HG02763 (cell line): ENCODE results near the gene PLEKHG5.
"Not testable (repeated sequence)": the region's sequence is repeated elsewhere in the genome, so short reads cannot be mapped to it uniquely, and the experiment has no call there.

Experiments used
- ATAC-seq: cut with Tn5 transposase; IDR thresholded peaks from one replicate; pipeline ENCODE4 v1.9.1; 2021; ENCODE audit warnings: mild to moderate bottlenecking, moderate library complexity; ENCODE audit not compliant: unreplicated experiment

PLEKHG5 gene

DNA sequence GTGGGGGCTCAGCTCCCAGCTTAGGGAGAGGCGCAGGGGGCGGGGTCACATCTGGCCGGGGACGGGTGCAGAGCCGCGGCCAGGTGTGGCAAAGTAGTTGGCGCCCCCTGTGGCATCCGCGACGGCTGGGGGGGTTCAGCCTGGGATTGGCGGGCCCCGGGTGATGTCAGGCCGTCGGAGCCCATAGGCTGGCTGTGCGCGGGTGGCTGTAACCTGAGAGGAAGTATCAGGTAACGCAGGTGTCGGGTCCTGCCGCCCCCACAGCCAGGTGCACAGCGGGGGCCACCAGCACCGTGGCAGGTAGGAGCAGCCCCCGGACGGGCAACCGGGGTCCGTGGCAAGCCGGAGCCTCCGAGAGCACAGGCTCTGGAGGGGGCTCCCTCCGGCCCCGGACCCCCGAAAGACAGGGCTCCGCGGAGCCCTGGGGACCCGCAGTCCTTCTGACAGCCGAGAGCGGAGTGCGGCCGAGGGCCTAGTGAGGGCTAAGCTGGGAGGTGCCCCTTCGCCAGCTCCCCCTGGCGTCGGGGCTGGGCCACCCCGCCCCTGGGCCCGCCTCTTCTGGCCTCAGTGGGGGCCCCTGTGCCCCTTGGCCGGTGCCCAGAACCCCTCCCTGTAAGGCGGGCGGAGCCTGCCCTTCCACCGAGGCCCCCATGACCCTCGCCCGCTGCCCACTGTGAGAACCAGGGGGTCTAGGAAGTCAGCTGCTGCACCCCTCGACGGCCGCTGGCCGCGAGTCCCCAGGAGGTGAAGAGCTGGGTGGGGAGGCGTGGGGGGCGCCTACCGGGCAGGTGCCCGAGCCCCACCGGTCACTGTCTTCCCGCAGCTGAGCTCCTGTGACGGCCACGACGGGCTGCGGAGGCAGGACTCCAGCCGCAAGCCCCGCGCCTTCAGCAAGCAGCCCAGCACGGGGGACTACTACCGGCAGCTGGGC, 43.4 kb downstream of the PLEKHG5 start:
- ATAC-seq: no peak

DNA sequence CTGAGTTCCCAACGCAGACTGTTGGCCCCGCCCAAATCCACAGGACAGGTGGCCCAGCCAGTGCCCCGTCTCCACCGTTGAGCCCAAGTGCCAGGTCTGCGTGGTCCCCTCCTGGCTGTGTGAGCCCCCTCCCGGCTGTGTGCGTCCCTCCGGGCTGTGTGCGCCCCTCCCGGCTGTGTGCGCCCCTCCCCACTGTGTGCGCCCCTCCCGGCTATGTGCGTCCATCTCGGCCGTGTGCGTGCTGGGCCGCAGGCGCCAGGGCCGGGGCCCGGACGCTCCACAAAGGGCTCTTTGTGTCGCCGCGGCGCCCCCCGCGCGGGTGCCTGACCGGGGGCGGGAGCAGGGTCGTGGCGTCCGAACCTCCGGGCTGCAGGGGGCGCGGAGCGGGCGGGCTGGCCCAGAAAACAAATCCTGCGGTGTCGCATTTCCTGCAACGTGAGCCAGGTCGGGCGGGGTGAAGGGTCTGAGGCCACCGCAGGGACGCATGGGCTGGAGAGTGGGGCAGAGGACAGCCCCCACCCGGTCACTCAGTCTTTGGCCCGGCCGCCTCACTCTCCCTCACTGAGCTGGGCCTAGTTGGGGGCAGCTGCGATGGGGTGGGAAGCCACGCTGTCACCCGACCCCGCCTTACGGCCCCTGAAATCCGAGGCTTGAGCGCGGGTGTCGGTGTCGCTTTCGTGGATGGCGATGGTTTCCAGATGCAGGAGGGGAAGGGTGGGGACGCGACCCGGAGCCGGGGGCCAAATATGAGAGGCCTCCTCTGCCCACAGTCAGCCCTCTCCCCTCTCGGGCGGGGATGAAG, 44.2 kb downstream of the PLEKHG5 start:
- ATAC-seq: no peak

DNA sequence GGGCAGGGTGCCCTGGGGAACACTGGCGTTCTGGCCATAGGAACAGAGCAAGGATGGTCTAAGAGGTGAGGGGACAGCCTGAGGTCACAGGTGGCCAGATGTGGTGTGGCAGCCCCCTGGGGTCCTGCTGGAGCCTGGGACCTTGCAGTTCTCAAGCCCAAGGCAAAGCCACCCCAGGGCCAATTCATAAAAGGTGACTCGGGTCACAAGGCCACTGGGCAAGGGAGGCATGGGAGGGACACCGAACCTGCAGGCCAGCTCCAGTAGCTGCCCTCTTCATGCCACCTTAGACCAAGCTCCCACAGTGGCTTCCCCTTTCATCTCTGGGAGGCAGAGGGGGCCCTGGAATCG, 44.8 kb downstream of the PLEKHG5 start:
- no peak for ATAC-seq

DNA sequence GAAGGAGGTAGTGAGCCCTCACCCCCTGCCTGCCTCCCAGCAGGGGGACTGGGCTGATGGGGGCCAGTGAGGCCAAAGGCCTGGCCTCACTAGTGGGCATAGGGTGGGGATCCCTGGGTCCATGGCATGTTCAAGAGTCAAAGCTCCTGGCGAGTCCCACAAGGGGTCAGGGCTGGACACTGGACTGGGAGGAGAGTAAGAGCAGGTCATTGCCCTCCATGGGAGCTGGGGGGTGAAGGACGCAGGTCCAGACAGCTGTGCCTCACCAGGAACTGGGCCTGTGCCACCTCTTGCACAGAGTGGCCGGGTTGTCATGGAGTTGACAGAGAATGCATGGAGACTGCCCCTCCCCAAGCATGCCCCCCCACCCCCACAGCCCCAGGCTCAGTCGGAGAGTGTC, 45.5 kb downstream of the PLEKHG5 start:
- not testable (repeated sequence) for ATAC-seq

DNA sequence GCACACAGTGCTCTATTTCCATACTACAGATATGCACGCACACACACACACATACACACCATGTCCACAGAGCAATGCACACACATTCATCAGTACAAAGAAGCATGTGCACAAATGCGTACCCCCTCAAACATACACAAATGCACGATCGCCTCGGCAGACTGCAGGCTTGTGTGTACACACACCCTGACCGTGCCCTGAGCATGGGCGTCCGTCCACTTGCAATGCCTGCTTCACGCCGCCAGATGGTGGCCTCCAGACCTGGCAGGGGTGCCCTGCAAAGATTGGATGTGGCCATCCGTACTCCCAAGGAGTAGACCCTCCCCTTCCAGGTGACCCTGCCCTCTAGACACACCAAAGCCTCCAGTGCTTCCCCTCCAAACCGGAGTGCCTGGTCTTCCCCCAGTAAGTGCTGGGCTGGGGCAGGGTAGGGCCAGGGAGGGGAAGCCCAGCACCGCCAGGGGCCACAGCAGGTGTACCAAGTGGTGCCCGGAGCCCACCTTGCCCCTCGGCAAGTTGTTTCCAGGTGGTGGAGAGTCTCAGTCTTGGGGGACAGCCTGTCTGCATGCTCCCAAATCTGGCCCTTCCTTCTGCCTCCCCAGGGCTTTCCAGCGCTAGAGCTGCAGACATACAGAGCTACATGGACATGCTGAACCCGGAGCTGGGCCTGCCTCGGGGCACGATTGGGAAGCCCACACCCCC, 46.3 kb downstream of the PLEKHG5 start:
- ATAC-seq: no peak

DNA sequence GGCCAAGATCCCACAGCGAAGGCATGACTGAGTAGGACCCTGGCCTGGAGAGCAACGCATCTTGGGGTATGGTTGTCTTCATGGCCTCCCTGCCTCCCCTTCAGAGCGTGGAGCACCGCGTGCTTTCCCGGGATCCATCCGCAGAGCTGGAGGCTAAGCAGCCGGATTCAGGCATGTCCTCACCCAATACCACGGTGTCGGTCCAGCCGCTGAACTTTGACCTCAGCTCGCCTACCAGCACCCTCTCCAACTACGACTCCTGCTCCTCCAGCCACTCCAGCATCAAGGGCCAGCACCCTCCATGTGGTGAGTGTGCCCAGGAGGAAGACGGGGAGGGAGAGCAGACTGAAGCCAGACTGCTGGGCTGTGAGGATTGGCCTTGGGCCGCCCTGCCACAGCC, 47.1 kb downstream of the PLEKHG5 start:
- ATAC-seq: no peak

DNA sequence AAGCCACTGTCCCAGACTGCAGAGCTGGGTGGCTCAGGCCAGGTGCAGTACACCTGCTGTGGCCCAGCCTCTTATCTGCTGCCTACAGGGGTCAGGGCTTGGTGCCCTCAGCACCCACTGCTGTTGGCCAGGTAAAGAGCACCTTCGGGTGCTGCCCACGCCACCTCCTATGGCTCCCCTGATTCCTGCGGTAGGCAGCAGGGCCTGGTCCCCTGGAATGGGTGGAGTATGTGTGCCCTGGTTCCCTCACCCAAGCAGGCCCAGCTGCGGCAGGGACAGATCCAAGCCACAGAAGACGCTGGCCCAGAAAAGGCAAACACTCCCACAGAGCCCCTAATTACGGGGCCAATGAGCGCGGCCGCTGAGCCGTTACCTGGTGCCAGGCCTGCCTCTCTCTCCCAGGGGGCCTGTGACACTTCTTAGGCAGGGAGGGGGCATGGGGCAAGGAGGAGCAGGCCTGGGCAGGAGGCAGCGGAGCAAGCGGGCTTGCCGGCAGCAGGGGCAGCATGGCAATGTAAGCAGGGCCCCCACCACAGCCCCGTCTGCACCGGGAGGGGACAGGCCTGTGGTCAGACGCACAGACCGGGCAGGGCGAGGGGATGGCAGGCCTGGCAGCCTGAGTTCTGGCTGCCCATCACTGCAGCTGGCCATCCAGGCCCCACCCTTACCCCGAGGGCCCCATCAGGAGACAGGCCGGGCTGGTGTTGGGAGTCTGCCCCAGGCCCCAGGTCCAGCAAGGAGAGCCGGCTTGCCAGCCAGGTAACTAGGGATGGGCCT, 47.9 kb downstream of the PLEKHG5 start:
- ATAC-seq: no peak

DNA sequence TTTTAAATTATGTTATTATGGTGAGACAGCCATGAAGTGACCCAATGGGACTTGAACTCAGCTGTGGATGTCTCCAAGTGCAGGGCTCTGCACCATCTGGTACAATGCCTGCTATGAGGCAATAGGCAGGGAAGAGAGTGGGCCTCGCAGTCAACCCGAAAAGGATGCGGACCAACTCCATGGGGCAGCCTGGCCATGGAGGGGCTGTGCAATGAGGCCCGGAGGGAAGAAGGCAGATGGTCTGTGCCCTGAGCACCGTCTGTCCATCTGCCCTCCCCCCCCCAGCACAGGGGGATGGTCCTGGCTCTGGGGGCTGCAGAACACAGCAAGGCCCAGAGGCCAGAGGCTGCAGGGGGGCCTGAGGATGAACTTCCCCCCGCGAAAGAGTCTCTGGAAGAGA, 49.9 kb downstream of the PLEKHG5 start:
- no peak for ATAC-seq

DNA sequence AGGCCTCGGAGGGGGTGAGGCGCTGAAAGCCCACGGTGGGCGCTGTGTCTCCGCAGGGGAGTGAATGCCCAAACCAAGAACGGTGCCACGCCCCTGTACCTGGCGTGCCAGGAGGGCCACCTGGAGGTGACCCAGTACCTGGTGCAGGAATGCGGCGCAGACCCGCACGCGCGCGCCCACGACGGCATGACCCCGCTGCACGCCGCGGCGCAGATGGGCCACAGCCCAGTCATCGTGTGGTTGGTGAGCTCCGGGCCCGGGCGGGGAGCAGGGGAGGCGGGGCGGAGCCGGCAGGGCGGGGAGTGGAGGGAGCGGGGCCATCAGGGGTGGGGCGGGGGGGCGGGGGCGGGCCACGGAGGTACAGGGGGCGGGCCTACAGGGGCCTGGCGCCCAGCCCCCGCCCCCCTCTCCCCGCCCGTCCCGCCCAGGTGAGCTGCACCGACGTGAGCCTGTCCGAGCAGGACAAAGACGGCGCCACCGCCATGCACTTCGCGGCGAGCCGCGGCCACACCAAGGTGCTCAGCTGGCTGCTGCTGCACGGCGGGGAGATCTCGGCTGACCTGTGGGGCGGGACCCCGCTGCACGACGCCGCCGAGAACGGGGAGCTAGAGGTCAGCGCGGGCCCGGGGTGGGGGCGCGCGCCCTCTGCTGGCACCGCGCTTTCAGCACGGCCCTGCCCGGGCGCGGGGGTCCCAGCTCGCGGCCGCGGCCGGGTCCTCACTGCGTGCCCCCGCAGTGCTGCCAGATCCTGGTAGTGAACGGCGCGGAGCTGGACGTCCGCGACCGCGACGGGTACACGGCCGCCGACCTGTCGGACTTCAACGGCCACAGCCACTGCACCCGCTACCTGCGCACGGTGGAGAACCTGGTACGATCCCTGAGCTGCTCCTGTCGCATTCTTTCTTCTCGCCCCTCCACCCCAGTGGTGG, 51.0 kb downstream of the PLEKHG5 start:
- no peak for ATAC-seq

DNA sequence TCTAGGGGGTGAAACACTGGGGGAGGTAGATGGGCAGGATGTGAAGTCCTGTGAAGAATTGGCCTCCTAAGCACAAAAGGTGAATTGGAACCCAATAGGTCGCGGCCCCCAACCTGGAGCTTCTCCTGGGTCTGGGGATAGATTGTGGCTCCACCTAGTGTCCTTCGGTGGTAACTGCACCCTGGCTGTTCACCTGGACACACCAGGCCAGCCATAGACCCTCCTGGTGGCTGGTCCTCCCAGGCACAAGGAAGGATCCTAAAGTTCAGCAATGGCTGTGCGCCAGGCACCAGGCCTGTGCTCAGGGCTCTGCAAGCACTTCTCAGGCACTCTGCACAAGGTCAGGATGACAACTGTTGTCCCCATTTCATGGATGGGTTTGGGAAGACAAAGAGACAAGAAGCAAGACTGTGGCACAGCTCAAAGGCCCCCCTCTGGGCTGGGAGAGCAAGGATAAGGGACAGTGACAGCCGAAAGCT, 53.4 kb downstream of the PLEKHG5 start:
- no peak for ATAC-seq

DNA sequence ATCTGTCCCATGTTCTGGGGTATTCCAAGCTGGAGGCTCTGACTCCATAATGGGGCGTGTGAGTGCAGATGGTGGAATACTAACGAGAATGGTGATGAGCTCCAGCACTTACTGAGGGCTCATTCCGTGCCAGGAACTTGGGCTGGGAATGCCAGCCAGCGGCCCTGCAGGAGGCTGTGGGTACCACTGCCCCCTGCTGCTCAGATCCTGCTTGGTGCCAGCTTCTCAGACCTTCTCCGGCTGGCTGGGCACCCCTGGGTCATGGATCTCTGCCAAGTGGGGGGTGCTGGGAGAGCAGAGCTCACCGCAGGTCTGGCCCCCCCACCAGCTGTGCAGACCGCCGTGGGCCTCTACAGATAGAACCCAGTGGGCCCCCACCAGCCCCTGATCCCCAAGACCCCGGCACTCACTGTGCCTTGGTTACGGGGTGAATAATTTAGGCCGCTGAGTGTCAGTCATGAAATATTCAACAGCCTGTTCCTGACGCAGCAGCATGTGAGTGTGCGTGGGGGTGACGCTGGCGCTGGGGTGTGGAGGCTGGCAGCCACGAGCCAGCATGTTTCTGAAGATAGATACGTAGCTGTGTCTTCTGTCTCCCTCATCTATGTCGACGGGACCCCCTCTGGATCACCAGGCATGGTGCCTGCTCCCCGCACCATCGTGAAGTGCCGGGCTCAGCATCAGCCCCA, 54.3 kb downstream of the PLEKHG5 start:
- not testable (repeated sequence) for ATAC-seq

DNA sequence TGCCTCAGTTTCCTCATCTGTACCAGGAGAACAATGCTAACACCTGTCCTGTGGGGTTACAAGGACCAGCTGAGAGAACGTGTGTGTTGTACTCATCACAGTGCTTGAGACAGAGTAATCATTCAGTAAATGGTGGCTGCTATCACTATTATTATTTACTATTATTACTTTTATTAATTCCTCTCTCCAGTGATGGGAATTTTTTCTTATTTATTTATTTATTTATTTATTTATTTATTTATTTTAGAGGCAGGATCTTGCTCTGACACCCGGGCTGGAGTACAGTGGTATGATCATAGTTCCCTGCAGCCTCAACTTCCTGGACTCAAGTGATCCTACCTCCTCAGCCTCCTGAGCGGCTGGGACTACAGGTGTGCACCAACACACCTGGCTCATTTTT, 55.2 kb downstream of the PLEKHG5 start:
- not testable (repeated sequence) for ATAC-seq

DNA sequence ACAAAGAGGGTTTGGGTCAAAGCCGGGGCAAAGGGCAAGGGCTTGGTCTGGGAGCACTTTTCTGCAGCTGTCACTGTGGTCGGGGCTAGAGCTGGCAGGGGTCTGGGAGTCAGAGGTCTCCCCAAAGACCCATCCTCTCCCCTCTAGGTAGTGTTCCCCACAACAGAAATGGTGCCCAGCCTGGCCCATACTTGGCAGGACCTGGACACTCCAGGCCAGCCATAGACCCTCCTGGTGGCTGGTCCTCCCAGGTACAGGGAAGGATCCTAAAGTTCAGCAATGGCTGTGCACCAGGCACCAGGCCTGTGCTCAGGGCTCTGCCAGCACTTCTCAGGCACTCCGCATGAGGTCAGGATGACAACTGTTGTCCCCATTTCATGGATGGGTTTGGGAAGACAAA, 55.9 kb downstream of the PLEKHG5 start:
- no peak for ATAC-seq

DNA sequence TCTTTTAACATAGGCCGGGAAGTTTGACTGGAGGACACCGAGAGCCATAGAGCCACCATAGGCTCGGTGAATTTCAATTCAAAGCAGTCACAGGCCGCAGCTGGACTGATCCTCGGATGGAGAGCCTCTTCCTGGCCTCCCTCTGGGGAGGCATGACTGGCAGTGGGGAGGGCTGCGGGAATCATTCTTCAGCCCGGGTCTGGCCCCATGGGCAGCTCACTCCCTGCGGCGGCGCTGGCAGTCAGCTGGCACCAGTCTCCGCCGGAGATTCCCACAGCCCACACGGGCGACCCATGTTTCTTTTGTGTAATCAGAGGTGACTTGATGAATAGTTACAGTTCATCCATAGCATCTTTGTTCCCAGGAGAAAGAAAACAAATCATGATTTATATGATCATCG, 56.3 kb downstream of the PLEKHG5 start:
- no peak for ATAC-seq

DNA sequence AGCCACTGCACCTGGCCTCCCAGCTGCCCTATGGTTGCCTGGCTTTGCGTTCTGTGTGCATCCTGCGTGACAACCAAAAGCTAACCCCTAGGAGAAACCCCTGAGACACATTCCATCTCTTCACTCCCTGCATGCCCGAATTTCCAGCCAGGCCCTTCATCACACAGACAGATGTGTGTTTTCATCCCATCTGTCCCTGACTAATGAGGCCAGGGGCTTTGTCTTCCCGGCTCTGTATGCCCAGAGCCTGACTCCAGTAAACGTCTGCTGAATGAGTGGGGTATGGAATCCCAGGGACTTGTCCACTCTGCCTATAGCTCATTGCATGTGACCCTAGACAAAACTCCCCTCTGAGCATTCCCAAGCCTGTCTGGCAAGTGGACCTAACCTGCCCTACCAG, 57.3 kb downstream of the PLEKHG5 start:
- ATAC-seq: no peak

DNA sequence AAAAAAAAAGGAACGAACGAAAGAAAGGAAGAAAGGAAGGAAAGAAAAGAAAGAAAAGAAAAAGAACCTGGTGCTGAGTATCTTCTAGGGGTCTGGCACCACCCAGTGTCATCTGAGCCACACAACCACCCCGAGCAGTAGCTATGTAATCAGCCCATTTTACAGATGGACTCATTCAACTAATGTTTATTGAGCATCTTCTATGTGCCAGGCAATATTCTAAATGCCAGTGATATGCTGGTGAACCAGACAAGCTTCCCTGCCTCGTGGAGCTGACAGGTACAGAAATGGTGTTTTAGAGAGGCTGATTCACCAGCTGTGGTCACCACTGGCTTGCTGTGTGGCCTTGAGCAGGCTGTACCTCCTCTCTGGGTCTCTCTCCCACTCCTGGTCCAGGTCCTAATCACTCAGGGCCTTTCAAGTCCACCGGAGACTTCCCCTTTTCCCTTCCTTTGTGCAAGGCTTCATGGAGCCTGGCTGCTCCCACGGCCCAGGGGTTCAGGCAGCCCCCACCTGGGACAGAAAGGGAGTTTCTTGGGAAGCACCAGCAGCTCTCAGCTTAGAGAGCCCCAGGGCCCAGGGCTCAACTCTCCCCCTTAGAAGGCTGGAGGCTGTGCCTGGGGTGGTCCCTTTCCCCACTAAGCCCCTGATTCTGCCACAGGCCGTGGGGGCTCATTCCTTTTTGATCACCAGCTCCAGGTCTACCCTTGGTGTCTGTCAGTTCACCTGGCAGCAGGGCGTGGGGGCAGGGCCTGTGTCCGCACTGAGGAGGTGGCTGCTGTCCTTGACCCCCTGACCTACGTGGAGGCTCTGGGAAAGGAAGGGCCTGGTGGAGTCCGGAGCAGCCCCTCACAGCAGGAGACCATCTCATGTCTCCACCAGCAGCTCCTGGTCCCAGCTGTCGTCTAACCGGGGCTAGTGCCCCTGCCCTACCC, 59.6 kb downstream of the PLEKHG5 start:
- not testable (repeated sequence) for ATAC-seq

DNA sequence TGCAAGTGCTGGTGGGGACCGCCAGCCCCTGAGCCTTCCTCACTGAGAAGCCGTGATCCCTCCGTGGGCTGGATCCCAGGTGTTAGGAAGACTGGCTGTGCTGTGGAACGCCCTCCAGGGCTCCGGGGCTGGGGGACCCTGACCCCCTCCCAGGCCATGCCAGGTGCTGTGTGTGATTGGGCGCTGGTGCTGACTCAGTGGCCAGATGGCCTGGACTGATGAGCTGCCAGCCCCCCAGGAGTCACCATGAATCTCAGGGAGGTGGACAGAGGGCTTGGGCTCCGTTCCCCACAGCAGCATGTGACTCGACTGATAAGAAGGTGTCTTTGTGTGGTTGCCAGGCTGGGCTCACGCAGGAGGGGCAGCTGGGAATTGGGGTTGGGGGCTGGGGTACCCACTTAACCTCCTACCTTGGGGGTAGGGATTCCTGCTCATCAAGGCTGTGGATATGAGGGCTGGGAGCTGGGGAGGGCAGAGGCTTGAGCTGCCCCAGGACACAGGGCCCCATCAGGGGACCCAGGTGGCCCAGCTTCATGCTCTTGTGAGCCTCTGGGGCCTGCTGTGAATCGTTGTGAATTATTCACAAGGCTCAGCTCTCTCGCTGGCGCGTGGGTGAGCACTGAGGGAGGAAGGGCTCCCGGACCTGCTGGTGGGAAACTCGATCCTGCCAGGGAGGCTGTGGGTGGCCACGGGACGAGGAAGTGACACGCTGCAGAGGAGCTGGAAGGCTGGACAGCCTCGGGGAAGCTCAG, 61.6 kb downstream of the PLEKHG5 start:
- ATAC-seq: not testable (repeated sequence)
